ENCODE data around the gene AVPI1. TPM values are rescaled to one million over a fixed set of nuclear protein-coding genes. Genes with fewer than 3 reads are reported as not detected.

AVPI1 gene
- total and polyA plus RNA-seq, 2 experiments from 2014 or later = 7.4 to 7.6 TPM

GRCh38 chr10:97718659-97719142, 31.7 kb upstream of the AVPI1 start:
- no peaks in the 10 kb centered on the region for H3K9me3 Mint-ChIP-seq
- Histone ChIP-seq H4K20me1 (replicated peaks; ENCODE audit: insufficient read depth) (no peaks in the 10 kb centered on the region), H3K36me3 (ENCODE audit: insufficient read depth) (peaks cover 7% of the 10 kb centered on the region; the same call in 1 of the 2 replicates), H3K4me3 (no peak overlapping the region), H3K27me3 (ENCODE audit: insufficient read depth) (no peaks in the 10 kb centered on the region), H3F3A (replicated peaks; ENCODE audit: low read depth) (peaks cover 15% of the 10 kb centered on the region), H3K4me2 (peak overlapping the region; percentile 68), H3K79me2 (replicated peaks; ENCODE audit: insufficient read depth) (peaks cover 17% of the 10 kb centered on the region), H3K9me2 (ENCODE audit: insufficient read depth) (no peaks in the 10 kb centered on the region), H3K27ac (ENCODE audit: low read depth) (peak overlapping the region; percentile 86), H2AFZ (no peak overlapping the region), H3K4me1 (ENCODE audit: insufficient read depth) (peaks cover 48% of the 10 kb centered on the region)
- ATAC-seq = no peak
- TF ChIP-seq ETS1 (IDR thresholded peaks at IDR 0.05) = no peak
- TF ChIP-seq EZH2phosphoT487 (IDR thresholded peaks at IDR 0.05; ENCODE audit: unreplicated experiment) = no peak
- no peak for TF ChIP-seq CTCF (conservative IDR thresholded peaks at IDR 0.05; ENCODE audit: low read depth in 2 of 2)
- TF ChIP-seq CREB1 (CRISPR knock-in tag; IDR thresholded peaks at IDR 0.05; ENCODE audit: low read depth) = no peak
- H3K27ac Mint-ChIP-seq = peak overlapping the region; percentile 21; the same call in 1 of the 2 replicates
- peaks cover 15% of the 10 kb centered on the region for H3K27me3 Mint-ChIP-seq (ENCODE audit: insufficient read depth, low read depth, poor library complexity)
- H3K4me3 Mint-ChIP-seq = peak overlapping the region; percentile 24; the same call in 2 of the 3 replicates
- peaks cover 46% of the 10 kb centered on the region for H3K36me3 Mint-ChIP-seq (ENCODE audit: low read depth)
- peak; percentile 50 for DNase-seq (ENCODE audit: low spot score)
- H3K4me1 Mint-ChIP-seq = peaks cover 43% of the 10 kb centered on the region

GRCh38 chr10:97718178-97718577, 31.1 kb upstream of the AVPI1 start:
- H3K27ac Mint-ChIP-seq = peak overlapping the region; percentile 78
- no peaks in the 10 kb centered on the region; the same call in 2 of the 3 replicates for H3K9me3 Mint-ChIP-seq
- no peak for TF ChIP-seq ZNF462 (CRISPR knock-in tag; IDR thresholded peaks at IDR 0.05)
- TF ChIP-seq ETS1 (IDR thresholded peaks at IDR 0.05) = no peak
- no peak for TF ChIP-seq ZNF114 (CRISPR knock-in tag; IDR thresholded peaks at IDR 0.05)
- no peak for TF ChIP-seq ZNF331 (CRISPR knock-in tag; IDR thresholded peaks at IDR 0.05; ENCODE audit: low read depth)
- no peak for TF ChIP-seq EZH2 (IDR thresholded peaks at IDR 0.05; ENCODE audit: low read depth, unreplicated experiment)
- no peak for TF ChIP-seq NANOG (IDR thresholded peaks at IDR 0.05; ENCODE audit: borderline replicate concordance)
- TF ChIP-seq CREB1 (CRISPR knock-in tag; IDR thresholded peaks at IDR 0.05; ENCODE audit: low read depth) = no peak
- TF ChIP-seq POLR2AphosphoS5 (IDR thresholded peaks at IDR 0.05; ENCODE audit: low read depth) = no peak
- no peak for TF ChIP-seq EZH2phosphoT487 (IDR thresholded peaks at IDR 0.05; ENCODE audit: unreplicated experiment)

More at GRCh38 chr10:97718178-97718577, 31.1 kb upstream of the AVPI1 start:
- Histone ChIP-seq H3K4me1 (ENCODE audit: insufficient read depth) (peaks cover 49% of the 10 kb centered on the region), H4K20me1 (replicated peaks; ENCODE audit: insufficient read depth) (no peaks in the 10 kb centered on the region), H3K27me3 (ENCODE audit: insufficient read depth) (no peaks in the 10 kb centered on the region), H3K79me2 (replicated peaks; ENCODE audit: insufficient read depth) (peaks cover 17% of the 10 kb centered on the region), H3F3A (replicated peaks; ENCODE audit: low read depth) (peaks cover 16% of the 10 kb centered on the region), H2AFZ (no peak overlapping the region), H3K36me3 (ENCODE audit: insufficient read depth) (peaks cover 7% of the 10 kb centered on the region; the same call in 1 of the 2 replicates), H3K9me2 (ENCODE audit: insufficient read depth) (no peaks in the 10 kb centered on the region), H3K27ac (ENCODE audit: low read depth) (peak overlapping the region; percentile 86; the same call in 1 of the 2 replicates), H3K4me2 (peak overlapping the region; percentile 68; the same call in 1 of the 2 replicates), H3K4me3 (no peak overlapping the region)
- H3K4me1 Mint-ChIP-seq = peaks cover 43% of the 10 kb centered on the region
- peaks cover 46% of the 10 kb centered on the region for H3K36me3 Mint-ChIP-seq (ENCODE audit: low read depth)
- peak overlapping the region; percentile 22; the same call in 2 of the 3 replicates for H3K4me3 Mint-ChIP-seq
- H3K27me3 Mint-ChIP-seq (ENCODE audit: insufficient read depth, low read depth, poor library complexity) = peaks cover 15% of the 10 kb centered on the region
- ATAC-seq = no peak
- no peak for DNase-seq (ENCODE audit: low spot score)

All from GM23338 (cell line).